IPS-NIHi7 (cell line): ENCODE results near the gene HOXB6.

Experiments
- DNase-seq: peaks from one replicate; pipeline ENCODE4 v3.0.0; 2012; ENCODE audit warnings: mixed read lengths; ENCODE audit errors: extremely low spot score

Gene HOXB6

DNA sequence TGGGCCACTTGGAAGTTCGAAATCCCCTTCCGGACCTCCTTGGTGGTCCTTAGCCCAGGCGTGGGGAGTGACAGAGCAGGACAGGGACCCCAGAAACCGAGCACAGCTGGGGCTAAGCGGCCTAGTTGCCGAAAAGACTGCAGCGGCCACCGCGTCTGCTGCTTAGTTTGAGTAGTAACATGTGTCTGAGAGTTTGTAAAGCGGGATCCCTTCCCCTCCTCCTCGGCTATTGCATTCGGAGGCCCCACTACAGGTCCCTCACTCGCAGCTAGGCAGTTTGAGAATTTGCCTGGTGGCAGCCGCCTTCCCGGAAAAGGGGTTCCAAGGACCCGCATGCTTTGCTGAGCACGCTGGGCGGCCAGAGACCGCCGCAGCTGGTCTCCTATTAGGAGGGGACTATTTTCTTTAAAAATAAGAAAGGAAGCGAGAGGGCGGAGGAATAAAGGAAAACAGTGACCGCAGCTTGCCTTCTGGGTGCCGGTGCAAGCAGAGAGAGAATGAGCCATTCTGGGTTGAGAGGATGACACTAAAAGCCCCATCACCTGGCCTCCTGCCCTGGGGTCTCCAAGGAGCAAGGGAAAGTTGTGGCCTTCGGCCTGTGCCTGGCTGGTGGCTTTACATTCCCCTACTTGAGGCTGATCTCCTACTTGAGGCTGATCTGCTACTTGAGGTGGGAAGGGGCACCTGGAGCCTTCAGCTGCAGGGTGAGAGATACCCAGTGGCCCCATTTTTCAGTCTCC is 10.1 kb downstream of the HOXB6 start:
- no peak for DNase-seq

DNA sequence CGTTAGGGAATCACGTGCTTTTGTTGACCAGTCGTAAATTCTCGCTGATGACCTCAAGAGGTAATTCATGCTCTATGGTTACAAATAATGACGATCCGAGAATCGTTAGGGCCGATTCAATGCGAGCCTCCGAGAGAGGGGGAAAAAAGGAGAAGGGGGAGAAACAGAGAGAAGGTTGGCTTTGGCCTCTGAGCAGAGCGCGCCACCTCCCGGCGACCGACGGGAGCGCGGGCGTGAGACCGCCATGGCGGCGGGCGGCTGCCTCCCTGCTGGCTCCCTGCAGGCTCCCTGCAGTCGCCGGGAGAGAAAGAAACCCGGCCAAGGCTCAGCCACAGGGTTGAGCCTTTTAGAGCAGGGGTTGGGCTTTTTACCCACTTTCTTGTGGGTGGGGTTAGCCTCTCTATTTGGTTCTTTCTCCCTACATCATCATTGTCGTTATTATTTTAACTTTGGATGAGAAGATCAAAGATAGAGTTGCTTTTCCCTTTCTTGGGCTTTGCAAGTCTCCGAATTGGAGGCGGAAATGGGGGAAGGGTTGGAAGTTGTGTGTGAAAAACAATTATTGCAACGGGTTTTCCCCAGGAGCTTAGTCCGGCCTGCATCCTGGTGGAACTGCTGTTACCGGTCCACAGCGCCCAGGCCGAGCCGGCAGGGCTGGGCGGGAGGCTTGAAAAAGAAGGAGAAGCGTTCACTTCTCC is 10.8 kb downstream of the HOXB6 start:
- peak; percentile 84 for DNase-seq

DNA sequence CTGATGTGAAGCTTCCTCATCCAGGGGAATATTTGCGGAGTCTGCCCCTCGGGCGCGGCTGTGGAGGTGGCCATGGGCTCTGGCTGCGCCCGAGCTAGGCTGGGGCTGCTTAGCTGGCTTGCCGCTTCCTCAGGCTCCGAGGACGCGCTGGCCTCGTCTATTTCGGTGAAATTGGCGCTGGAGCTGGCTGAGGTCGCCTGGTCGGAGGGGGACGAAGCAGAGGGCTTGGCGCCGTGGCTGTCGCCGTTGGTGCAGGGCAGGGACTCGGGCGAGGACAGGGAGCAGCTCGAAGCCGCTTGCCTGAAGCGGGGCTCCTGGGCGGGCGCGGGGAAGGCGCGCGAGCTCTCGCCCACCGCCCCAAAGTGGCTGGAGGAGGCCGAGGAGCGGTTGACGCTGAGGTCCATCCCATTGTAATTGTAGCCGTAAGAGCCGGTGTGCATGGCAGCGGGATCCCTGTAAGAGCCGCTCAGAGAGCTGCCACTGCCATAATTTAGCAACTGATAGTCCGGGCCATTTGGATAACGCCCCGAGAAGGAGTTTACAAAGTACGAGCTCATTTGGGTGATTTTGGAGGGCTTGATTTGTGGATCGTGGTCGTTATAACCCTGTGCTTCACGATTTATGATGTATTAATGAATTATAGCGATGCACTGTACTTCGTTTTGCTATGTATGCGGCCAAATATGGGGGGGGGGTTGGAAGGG is 11.5 kb downstream of the HOXB6 start, which contains the start of gene HOXB5:
Gene HOXB5, minus strand, starts transcription at position 654 of the 704 bp plus-strand sequence. Its CDS starts 97 bp downstream, at position 557.
- DNase-seq = no peak

DNA sequence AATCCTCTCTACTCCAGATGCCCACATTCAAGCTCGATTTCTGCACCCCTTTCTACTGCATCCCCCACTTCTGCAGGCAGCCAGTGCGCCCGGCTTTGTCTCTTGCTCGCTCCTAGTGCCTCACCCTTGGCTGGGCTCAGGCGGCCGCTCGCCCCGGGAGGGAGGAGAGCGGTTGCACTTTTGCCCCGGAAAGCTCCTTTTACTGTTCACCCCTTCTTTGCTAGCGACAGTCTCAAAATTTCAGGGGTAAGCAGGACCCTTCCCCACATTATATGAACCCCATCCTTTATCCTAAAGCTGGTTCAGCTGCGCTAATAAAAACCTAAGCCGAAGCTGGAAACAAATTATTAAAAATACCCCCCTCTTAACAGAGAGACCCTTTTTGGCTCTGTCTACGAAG is 12.2 kb downstream of the HOXB6 start:
- DNase-seq = no peak

DNA sequence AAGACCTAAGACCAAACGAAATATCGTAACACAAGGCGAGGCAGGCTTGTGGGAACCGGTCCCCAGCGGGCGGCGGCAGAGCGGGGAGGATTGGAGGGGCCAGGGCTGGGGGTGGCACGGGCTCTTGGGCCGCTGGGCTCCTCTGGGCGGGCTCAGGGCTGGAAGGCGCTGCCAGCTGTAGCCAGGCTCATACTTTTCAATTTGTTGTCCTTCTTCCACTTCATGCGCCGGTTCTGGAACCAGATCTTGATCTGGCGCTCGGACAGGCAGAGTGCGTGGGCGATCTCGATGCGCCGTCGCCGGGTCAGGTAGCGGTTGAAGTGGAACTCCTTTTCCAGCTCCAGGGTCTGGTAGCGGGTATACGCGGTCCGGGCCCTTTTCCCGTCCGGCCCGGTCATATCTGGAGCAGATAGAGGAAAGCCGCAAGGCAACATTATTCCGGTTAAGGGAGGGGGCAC is 12.7 kb downstream of the HOXB6 start:
- DNase-seq = no peak

DNA sequence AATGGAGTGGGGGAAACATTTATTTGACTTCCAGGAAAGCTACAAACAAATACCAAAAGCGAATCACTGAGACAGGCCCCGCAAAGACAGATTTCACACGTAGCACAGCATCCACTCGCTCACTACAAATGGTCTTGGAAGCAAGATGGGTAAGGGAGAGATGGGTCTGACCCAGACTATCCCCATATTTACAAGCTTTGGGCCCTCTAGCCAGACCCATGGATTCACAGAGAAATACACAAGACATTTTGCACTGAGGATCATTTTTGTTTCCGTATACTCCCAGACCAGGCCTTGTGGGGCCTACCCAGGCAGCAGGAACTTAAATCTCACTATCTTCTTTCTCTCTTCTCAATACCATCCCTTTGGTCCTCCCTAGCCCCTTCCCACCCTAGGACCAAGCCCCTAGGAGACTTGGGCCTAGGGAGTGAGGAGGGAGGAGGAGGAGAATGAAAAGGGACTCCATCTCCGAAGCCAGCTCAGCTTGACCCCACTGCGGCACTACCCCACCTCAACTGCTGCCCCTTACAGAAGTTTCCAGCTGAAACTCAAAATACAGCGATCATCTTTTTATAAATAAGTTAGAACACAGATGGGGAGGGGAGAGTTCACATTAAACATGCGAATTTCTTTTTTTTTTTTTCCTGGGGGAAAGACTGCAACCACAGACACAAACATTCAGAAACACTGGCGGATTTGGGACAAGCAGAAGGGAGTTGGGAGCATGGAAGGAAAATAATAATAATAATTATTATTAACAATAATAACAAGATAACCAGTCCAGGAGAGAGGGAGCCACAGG is 13.3 kb downstream of the HOXB6 start:
- no peak for DNase-seq

DNA sequence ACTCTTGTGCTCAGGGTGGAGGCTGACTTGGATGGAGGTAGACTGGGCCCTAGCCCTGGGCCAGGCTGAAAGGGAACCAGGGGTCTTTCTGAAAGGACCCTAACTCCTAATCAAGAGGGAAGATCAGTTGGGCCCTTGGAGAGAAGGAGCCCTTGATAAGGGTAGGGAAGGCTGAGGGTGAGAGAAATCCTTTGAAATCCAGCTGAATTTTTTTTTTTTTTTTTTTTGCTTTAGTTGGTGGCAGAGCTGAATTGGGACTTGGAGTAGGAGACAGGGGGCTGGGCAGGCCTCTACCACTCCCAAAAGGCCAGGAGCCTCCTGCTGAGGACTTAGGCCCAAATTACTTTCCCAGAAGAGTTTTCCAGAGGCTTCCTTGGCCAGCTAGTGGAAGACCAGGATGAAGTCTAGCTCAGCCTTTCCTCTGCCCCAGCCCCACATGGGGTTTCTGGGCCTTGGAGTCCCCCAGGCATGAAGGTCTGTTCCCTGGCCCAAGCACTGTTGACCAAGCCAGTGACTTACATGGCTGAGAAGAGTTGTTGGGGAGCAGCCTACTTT is 14.1 kb downstream of the HOXB6 start:
- DNase-seq = no peak

DNA sequence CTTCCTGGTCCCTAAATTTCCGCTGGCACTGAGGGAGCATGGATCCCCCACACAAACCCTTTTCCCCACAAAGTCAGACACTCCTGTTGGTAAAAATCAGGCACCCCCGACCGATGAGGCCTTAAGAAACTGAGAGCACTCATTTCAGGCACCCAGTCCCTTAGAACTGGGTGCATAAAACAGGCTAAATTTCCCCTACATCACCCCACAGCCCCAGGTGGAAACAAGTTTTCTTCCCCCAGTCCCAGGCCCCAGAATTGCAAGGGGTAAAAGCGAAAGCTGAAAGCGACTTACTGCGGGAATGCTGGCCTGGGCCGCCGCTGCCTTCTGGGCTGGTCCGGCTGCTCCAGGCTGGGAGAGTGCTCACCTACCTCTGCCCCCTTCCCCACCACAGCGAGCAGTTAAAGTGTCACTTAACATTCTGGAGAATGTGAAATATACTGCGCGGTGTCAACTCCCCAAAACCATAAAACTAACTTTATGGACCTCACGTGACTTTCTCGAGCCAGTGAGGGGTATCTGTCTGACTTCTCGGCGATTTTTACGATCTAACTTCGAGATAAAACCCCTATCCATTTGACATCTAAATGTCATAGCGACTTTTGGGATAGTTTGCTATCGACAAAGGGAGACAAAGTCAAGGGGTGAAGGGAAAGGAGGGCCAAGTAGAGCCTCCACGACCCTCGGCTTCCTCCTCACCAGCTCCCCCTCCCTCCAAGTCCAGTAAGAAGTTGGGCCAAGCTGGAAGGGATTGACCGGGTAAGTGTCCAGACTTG is 14.8 kb downstream of the HOXB6 start, which contains the start of gene HOXB3:
Gene HOXB3, minus strand, starts transcription at position 411 of the 776 bp plus-strand sequence. CDS start 37,767 bp downstream, outside the sequence.
- DNase-seq = no peak

DNA sequence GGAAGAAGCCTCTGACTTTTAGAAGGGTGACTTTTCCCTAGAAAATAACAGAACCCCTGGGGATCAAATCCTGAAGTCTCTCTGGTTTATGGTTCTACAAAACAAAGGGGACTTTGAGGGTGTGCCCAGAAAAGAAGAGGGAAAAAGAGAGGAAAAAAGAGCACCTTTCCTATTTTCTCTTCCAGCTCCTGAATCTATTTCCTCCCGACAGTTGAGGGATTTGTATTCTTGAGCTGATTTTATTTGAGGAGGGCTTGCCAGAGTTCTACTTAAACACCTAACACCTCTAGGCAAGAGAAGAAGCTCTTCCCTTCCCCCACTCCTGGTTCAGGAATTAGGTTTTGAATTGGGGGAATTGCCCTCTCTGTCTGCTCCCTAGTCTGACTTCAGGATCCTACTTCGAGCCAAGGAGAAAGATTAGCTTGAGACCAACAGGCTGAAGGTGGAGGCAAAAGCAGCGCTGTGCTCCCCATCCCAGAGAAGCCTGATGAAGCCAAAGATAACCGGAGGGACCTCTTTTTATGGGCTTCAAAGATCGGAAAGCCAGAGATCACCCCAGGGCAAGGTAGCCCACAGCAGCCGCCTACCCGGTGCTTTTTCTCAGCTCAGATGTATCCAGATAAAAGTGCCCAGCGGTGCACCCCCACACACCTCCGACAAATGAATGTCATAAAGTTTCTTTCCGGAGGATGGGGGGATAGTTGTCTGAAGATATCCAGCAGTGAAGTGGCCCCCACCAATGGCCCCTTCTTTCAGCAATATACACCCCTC is 15.5 kb downstream of the HOXB6 start:
- no peak for DNase-seq

DNA sequence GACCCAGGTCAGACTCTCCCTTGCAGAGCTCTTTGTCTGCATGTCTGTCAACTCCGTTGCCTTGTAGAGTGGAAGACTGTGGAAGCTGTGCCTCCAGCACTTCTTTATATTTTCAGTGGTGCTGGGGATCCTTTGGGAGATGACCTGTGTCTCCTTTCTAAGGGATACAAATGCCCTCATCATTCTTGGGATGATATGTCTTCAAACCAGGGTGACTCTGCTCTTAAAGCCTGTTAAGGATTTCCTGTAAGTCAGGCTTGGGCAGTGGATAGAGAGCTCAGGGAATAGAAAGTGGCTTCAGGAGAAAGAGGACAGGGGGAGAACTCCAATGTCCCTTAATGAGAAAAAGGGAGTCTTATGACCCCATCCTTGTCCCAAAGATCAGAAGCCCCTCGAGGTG is 16.3 kb downstream of the HOXB6 start:
- no peak for DNase-seq

DNA sequence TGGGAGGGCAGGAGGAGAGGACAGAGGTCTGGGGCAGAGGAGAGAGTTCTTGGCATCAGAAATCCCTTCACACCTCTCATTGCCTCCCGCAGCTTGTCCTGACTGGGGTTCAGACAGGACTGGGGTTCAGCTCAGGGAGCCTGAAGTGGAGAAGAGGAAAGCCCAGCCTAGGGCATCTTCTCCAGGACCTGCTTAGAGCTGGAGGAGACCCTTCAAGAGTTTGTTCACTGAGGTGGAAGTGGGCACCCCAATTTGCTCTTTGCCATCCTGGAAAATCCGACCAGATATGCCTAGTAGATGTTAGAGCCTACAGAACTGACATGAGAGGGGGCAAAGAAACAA is 16.7 kb downstream of the HOXB6 start:
- DNase-seq = no peak

DNA sequence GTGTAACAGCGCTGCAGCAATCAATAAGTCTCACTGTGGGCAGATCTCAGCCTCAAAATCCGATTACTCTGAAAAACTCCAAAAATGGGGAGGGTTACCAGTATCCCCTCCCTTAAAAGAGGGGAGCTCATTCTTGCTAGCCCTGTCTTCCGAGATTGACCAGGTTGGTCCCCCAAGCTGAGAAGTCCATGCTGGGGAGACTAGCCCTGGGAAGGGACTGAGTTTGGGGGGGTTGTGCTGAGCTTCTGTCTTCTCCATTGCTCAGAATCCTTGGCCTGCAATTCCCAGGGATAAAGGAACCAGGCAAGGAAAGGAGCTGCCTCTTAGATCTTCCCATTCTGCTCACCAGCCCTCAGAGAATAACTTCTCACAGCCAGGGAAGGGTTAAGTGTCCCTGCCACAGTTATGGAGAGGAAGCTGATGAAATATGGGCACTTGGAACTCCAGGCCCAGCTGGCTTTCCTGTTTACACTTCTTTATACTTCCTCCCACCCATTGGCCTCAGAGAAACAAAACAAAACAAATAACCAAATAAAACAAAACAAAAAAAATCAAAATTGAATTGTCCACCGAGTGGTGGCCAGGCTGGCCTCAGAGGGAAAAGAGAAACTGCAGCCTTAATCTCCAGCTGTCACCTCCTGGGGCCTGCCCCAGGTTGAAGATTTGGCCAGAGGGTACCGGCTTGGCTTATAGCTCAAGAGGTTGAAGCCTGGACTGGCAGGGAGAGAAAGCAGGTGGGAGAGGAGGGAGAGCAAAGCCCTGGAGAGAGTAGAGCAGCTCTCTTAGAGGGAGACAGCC is 17.3 kb downstream of the HOXB6 start:
- DNase-seq = no peak

DNA sequence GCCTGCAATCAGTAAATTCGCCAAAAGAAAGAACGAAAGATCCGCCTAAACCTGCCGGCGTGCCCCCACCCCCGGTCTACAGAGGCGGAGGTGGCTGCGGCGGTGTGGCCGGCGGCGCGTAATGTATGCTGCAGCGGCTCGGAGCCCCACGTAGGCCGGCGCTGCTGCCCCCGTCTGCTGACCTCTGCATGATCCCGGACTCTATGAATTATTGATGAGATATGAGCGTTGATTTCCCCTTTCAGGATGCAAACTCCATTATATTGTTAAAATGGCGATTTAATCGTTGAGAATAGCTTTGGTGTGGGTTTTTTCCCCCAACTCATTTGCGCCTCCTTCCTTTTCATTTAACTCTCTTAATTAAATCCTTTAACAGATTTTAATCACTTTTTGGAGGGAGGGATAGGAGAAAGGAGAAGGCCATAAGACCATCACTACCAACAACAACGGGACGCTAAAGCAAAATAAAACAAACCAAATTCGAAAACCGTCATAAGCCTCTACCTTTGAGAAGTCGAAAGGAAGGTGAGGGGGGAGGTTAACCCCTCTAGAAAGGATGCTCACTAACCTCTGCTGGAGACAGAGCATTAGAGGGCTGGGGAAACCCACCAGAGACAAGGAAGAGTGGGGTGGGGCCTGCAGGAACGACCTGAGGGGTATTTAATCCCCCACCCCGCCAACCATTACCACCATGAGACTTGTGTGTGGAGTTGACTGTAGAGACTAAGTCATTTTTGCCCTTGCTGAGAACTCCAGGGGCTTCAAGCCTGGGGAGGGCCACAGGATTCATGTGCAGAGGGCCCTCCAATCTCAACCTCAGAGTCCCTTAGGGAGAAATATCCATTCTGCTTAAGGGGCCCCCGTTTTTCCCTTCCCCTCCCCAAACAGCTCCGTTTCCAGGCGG is 18.2 kb downstream of the HOXB6 start:
- no peak for DNase-seq

DNA sequence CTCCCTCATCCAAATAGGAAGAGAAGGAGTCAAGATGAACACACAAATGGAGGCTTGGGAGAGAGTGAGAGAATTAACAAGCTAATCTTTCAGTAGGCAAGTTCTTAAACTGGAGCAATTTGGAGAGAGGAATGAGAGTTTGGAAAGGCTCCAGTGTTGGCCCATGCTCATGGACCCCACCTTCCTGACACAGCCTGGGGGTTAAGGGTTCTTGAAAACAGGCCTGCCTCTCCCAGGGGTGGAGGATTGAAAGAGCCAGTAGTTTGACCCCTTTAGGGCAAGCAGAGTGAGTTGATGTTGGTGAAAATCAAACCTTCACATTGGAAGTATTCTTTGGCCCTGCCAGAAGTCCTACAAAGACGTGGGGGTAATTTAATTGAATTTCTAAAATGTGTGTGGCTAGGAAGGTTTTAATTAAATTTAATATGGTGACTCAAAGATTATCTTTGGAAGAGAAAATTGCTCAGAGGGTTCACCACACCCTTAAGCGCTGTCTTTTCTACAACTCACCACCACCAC is 20.5 kb downstream of the HOXB6 start:
- DNase-seq = no peak

DNA sequence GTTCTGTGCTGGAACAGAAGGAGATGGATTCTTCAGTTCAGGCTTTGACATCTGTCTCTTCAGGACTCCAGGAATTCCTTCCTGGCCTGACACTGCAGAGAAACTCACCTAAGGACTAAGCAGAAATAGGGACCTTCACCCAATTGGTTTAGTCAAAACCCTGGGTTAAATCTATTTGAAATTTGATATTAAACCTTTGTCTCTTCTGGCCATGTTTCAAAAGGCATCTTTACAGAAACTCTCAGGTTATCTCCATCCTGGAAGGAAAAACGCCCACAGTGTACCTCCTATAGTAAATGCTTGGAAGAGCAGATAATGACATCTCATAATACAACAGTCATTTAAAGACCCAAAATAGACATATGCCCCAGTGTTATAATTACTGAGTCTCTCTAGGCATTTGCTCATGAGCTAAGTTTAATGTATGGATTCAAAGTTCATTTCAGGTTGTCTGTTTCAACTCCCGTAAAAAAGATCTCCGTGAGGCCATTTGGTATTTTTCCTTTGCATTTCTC is 21.0 kb downstream of the HOXB6 start:
- DNase-seq = no peak

DNA sequence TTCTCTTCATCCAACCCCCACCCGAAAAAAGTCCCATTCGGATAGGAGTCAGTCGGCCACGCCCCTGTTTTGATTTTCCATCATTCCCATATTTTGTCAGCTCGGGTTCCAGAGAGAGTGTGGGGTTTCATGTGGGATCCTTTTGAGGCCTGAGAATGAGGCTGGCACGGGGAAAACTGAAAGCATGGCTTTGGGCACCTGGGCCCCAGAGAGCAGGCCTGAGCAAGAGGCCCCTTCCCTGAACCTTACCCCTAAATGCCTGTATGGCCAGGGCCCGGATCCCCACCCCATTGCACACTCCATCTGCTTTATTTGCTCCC is 22.1 kb downstream of the HOXB6 start:
- DNase-seq = no peak

DNA sequence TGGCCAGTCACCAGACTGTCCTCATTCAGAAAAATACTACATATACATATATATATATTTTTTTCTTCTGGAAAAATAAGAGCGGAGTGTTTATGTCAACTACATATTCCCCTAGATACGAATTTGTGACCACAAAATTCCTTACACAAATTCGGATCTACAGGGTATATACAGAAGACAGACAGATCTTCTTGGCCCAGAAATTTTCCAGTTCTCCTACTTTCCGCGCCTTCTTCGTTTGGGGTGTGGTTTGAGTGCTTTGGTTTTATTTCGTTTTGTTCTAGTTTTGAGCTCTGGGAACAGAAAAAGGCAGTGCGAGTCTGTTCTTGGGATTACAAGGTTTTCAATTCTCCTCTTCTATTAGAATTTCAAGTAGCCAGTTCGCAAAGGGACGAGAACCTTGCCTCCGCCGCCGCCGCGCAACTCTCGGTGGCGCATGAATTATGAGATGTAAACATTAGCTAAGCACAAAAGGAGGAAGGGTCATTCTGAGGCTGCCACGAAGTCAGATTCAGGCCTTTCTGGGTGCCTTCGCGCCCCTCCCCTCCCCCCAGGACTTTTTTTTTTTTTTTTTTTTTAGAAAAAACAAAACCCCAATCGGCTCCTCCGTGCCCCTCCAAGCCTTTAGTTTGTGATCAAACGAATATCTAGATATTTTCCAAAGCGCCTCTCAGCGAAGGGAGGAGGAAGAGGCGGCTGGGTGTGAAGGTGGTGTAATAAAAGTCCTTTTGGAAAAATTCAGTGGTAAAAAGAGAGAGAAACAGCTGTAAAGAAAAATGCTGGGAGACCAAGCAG is 24.8 kb downstream of the HOXB6 start:
- DNase-seq = no peak
